ENCODE measurements around the gene RNF213.

The RNF213 gene

DNA sequence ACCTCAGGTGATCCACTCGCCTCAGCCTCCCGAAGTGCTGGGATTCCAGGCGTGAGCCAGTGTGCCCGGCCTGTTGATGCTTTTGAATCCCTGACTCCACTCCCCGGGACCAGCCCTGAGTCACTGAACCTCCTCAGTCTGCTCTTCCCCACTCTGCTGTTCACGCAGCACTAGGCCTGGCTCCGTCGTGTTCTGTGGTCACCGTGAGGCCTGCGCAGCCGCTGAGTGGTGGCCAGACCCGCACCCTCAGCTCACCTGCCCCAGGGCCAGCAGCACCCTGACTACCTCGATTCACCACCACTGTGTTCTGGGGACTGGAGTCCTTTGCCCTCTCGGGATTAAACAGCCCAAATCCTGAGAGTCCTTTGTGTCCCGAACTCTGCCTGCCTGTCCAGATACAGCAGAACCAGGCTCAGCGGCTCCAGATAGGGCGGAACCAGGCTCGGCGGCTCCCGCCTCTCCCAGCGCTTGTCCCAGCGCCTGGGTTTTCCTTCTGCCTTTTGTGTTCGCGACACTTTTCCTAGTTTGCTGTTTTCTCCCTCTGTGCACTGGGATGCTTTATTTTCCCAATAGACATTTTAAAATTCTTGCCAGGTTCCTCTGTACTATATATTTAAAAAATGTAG lies 95.7 kb downstream of the RNF213 start:
- Mint-ChIP-seq H3K27ac (no peak overlapping the region), H3K4me3 (no peak overlapping the region), H3K4me1 (ENCODE audit: low read depth) (no peaks in the 10 kb centered on the region), H3K9me3 (ENCODE audit: low read depth) (no peaks in the 10 kb centered on the region), H3K36me3 (peaks cover 14% of the 10 kb centered on the region), H3K27me3 (no peaks in the 10 kb centered on the region)

DNA sequence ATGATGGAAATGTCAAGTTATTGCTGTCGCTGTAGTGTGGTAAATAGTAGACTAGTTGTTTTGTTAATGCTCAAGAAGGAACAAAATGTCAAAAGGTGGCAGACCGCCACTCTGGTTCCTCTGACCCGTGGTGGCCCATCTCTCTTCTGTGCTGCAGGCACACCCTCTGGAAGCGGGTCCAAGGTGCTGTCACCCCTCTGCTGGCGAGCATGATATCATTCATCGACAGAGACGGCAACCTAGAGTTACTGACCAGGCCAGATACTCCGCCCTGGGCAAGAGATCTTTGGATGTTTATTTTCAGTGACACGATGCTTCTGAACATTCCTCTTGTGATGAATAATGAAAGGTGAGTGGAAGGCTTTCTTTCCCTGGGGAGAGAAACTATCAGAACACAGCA lies 97.5 kb downstream of the RNF213 start:
- Mint-ChIP-seq H3K4me3 (no peak overlapping the region), H3K27me3 (no peaks in the 10 kb centered on the region), H3K9me3 (ENCODE audit: low read depth) (no peaks in the 10 kb centered on the region), H3K36me3 (peaks cover 21% of the 10 kb centered on the region), H3K27ac (peak overlapping the region; percentile 46), H3K4me1 (ENCODE audit: low read depth) (no peaks in the 10 kb centered on the region)

DNA sequence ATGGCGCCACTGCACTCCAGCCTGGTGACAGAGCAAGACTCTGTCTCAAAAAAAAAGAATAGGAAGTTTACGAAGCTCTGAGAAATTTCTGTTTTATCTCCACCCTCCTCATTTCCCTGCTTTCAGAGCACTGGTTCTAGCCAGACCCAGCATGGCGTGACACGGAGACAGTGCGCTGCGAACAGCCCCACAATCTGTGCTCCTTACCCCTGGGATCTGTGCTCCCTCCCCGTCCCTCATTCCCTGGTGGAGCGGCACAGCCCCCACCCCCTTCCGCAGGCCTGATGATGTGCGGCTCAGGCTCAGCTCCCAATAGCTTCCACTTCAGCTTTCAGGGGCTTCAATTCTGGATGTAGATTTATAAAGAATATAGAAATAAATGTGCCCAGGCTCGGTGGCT lies 98.2 kb downstream of the RNF213 start:
- Mint-ChIP-seq H3K9me3 (ENCODE audit: low read depth) (no peaks in the 10 kb centered on the region), H3K4me3 (no peak overlapping the region), H3K4me1 (ENCODE audit: low read depth) (no peaks in the 10 kb centered on the region), H3K27me3 (no peaks in the 10 kb centered on the region), H3K36me3 (peaks cover 21% of the 10 kb centered on the region), H3K27ac (no peak overlapping the region)

DNA sequence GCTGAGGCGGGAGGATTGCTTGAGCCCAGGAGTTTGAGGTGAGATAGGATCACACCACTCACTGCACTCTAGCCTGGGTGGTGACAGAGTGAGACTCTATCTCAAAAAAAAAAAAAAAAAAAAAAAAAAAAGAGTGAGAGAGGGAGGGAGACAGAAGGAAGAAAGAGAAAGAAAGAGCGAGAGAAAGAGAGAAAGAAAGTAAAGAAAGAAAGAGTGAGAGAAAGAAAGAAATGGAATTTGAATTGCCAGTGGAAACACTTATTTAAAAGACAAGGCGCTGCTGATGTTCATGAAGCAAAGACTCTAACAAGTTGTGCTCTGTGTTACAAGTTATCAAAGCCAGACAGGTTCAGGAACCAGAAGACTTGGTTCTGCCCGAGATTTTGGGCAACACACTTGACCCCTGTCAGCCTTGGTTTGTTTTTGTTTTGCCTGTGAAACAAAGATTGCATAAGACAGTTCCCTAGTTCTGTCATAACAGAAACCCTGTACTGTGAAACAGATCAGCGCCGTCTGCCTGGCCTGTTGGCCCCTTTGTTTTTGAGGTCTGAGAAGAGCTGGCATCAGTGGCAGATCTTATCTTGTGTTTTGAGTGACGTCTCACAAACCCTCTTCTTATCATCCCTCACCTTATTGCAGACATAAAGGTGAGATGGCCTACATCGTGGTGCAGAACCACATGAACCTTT lies 98.9 kb downstream of the RNF213 start:
- H3K27ac Mint-ChIP-seq = no peak overlapping the region
- no peaks in the 10 kb centered on the region for H3K27me3 Mint-ChIP-seq
- no peak overlapping the region for H3K4me3 Mint-ChIP-seq
- H3K4me1 Mint-ChIP-seq (ENCODE audit: low read depth) = no peaks in the 10 kb centered on the region
- H3K9me3 Mint-ChIP-seq (ENCODE audit: low read depth) = no peaks in the 10 kb centered on the region
- peaks cover 21% of the 10 kb centered on the region for H3K36me3 Mint-ChIP-seq

DNA sequence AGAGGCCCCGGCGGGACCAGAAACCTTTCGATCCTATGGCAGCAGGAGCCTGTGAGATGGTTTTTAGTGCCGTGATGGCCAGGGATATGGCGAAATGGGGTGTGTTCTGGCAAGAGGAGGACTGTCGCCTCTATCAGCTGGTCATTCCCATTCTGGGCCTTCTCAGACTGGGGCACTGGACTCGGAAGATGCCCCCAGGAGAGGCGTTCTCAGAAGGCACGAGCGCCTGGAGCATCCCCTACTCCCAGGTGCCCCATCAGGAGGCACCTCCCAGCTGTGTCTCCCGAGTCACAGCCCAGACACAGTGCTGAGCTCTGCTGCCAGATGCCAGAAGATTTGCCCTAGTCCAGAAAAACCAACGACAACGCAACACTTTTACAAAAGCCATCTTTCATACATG lies 99.7 kb downstream of the RNF213 start:
- Mint-ChIP-seq H3K27me3 (no peaks in the 10 kb centered on the region), H3K36me3 (peaks cover 21% of the 10 kb centered on the region), H3K4me3 (no peak overlapping the region), H3K9me3 (ENCODE audit: low read depth) (no peaks in the 10 kb centered on the region), H3K27ac (no peak overlapping the region), H3K4me1 (ENCODE audit: low read depth) (no peaks in the 10 kb centered on the region)

DNA sequence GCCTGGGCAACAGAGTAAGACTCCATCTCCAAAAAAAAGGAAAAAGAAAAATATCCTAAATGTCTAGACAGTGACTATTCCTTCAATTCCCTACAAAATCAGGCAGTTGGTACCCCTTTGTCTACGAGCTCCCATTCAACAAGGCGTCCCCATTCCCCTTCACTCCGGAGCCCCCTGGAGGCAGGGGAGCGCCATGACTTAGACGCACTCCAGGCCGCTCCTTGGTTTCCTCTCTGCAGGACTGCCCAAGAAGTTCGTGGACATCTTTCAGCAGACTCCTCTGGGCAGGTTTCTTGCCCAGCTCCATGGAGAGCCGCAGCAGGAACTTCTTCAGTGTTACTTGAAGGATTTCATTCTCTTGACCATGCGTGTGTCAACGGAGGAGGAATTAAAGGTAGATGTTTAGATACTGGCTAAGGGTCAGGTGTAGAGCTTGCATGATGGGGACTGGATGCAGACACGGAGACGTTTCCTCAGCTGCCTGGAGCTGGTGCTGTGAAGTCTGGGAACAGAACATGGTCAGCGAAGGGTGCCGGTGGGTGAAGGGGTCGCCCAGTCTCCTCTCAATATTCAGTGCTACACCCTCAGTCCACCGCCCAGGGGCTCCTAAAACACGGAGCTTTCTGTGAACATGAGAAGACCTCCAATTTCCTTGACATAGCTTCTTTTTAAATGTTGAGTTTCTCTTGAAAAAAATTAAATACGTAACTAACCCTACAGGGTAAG lies 101.0 kb downstream of the RNF213 start:
- H3K36me3 Mint-ChIP-seq = peaks cover 21% of the 10 kb centered on the region
- no peaks in the 10 kb centered on the region for H3K27me3 Mint-ChIP-seq
- H3K4me1 Mint-ChIP-seq (ENCODE audit: low read depth) = no peaks in the 10 kb centered on the region
- H3K9me3 Mint-ChIP-seq (ENCODE audit: low read depth) = no peaks in the 10 kb centered on the region
- no peak overlapping the region for H3K27ac Mint-ChIP-seq
- no peak overlapping the region for H3K4me3 Mint-ChIP-seq

DNA sequence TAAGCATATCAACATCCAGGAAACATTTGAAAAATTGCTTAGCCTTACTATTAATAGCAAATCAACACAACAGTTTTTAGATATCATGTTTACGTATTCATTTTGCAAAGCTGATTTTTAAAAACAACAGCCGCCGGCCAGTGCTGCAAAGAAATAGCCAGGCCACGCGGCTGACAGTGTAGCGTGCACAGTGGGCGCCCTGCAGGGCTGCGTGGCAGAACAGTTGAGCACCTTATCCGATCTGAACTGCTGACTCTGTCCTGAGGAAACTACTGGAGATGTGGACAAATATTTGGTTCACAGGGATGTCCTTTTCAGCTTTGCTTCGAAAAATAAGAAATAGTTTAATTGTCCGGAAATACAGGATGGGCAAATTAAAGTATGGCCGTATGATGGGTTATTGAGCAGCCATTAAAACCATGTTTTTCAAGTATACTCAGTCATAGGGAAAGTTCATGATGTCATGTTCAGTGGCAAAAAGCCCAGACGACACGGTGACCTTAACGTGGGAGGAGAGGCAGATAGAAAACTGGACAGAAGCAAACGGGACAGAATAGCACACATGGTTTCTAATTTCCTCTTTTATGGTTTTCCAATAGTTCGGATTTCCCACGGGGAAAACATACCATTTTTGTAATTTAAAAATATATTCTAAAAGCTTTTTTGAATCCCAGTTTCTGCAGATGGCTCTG lies 101.9 kb downstream of the RNF213 start:
- peak overlapping the region; percentile 50 for H3K27ac Mint-ChIP-seq
- peaks cover 21% of the 10 kb centered on the region for H3K36me3 Mint-ChIP-seq
- no peaks in the 10 kb centered on the region for H3K4me1 Mint-ChIP-seq (ENCODE audit: low read depth)
- H3K27me3 Mint-ChIP-seq = no peaks in the 10 kb centered on the region
- H3K4me3 Mint-ChIP-seq = no peak overlapping the region
- no peaks in the 10 kb centered on the region for H3K9me3 Mint-ChIP-seq (ENCODE audit: low read depth)

DNA sequence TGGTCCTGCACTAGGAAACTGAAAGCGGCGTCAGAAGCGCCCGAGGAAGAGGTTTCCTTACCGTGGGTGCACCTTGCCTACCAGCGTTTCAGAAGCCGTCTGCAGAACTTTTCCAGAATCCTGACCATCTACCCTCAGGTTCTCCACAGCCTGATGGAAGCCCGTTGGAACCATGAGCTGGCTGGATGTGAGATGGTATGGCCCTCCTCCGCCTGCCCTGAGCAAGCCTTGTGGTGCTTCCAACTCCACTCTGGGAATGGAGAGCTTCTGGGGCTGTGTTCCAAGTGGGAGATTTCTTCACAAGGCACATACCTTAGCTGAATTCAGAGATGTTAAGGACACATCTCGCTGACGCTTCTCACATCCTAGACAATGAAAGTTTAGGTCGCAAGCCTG lies 102.5 kb downstream of the RNF213 start:
- no peak overlapping the region for H3K27ac Mint-ChIP-seq
- no peaks in the 10 kb centered on the region for H3K4me1 Mint-ChIP-seq (ENCODE audit: low read depth)
- peaks cover 19% of the 10 kb centered on the region for H3K36me3 Mint-ChIP-seq
- H3K4me3 Mint-ChIP-seq = no peak overlapping the region
- no peaks in the 10 kb centered on the region for H3K27me3 Mint-ChIP-seq
- no peaks in the 10 kb centered on the region for H3K9me3 Mint-ChIP-seq (ENCODE audit: low read depth)

DNA sequence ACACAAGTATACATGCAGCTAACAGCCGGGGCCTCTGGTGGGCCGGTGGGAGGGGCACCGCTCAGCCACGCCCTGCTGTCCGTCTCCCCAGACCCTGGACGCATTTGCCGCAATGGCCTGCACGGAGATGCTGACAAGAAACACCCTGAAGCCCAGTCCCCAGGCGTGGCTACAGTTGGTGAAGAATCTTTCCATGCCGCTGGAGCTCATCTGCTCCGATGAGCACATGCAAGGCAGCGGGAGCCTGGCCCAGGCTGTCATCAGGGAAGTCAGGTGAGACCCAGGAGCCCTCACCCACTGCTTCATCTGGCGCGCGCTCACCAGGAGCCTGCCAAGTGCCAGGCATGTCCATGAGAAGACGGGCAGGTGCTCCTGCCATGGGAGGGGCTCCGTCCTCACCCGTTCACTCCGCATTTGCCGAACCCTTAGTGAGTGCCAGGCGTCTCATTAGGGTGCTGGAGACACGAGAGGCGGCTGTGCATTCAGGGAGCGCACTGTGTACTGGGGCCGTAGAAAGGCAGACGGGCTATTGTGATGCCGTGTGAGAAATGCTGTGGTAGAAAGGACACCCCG lies 103.0 kb downstream of the RNF213 start:
- Mint-ChIP-seq H3K4me3 (no peak overlapping the region), H3K36me3 (peaks cover 18% of the 10 kb centered on the region), H3K9me3 (ENCODE audit: low read depth) (no peaks in the 10 kb centered on the region), H3K4me1 (ENCODE audit: low read depth) (no peaks in the 10 kb centered on the region), H3K27me3 (no peaks in the 10 kb centered on the region), H3K27ac (no peak overlapping the region)

DNA sequence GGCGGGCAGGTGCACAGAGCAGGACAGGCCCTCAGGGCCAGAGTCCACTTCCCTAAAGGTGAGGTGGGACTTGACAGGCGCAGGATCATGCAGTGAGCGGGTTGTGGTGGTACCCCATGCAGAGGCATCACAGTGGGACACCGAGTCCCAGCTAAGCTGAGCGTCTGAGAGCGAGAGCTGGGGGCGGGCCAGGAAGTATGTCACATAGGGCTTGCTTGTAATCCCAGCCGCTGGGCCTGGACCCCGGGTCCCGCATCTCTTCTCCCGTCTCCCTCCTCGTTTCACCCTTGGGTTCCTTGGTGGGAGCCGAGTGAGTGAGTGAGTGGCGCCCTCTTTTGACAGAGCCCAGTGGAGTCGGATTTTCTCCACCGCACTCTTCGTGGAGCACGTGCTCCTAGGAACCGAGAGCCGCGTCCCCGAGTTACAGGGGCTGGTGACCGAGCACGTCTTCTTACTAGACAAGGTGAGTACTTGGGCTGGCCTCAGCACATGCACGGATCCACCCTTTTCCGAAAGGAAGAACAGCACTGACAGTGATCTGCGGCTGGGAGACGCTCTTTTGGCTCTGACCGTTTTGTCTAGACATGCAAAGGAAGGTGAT lies 103.5 kb downstream of the RNF213 start:
- H3K27me3 Mint-ChIP-seq = no peaks in the 10 kb centered on the region
- H3K4me3 Mint-ChIP-seq = no peak overlapping the region
- H3K27ac Mint-ChIP-seq = peak overlapping the region; percentile 61
- no peaks in the 10 kb centered on the region for H3K4me1 Mint-ChIP-seq (ENCODE audit: low read depth)
- peaks cover 18% of the 10 kb centered on the region for H3K36me3 Mint-ChIP-seq
- H3K9me3 Mint-ChIP-seq (ENCODE audit: low read depth) = no peaks in the 10 kb centered on the region

DNA sequence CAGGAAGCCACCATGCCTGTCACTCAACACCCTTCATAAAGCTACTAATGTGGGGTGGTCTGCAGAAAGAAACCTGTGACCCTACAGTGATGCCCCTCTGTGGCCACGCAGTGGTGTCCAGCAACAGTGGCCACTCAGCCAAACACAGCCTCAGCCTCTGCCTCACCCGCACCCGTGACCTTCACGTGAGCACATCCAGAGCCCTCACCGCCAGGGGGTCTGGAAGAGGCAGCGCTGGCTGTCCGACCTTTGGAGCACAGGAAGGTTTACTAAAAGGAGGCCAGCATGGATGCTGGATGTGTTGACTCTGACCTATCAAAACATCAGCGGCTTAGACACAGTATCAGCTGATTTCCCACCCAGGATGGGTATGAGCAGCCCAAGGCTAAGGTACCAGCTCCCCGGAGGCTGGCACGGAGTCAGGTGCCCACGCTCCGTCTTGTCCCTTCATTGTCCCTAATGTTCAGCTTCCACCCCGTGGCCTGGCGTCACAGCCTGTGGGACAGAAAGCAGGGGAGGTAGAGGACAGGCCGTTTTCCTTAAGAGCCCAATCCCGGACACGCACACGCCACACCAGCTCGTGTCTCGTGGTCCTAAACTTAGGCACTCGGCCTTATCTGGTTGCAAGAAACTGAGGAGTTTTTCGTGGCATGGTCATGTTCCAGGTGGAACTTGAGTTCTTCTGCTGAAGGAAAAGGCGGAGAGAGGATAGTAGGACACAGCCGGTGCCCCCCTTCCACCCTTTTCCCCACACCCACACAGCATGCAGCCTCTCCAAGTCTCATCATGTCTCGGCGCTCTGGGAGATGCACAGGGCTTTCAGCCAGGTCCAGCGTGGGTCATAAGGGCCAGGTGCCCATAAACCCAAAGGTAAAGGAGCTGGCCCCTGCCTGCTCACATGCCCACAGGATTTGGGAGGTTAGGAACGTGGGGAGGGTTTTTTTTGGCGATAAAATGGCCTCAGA lies 104.6 kb downstream of the RNF213 start:
- Mint-ChIP-seq H3K4me3 (no peak overlapping the region), H3K4me1 (ENCODE audit: low read depth) (no peaks in the 10 kb centered on the region), H3K27ac (no peak overlapping the region), H3K9me3 (ENCODE audit: low read depth) (no peaks in the 10 kb centered on the region), H3K27me3 (no peaks in the 10 kb centered on the region), H3K36me3 (peaks cover 15% of the 10 kb centered on the region)

DNA sequence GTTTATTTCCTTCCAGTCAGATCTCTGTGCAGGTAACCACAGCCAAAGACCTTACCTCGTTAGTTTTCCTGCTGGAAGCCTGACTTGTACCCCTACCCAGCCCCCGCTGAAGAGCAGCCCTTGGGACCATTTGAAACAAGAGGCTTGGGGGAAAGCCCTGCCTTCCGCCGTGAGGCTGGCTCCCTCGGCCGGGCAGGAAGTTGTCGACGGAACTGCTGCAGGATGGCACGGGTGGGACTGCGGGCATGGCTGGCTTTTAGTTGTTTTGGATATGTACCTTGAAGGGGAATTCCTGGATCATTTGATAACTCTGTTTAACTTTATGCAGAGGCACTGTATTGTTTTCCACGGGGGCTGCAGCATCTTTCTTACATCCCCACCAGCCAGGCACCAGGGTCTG lies 105.3 kb downstream of the RNF213 start:
- H3K36me3 Mint-ChIP-seq = peaks cover 9% of the 10 kb centered on the region
- no peaks in the 10 kb centered on the region for H3K9me3 Mint-ChIP-seq (ENCODE audit: low read depth)
- no peaks in the 10 kb centered on the region for H3K4me1 Mint-ChIP-seq (ENCODE audit: low read depth)
- no peak overlapping the region for H3K27ac Mint-ChIP-seq
- H3K4me3 Mint-ChIP-seq = no peak overlapping the region
- H3K27me3 Mint-ChIP-seq = no peaks in the 10 kb centered on the region

DNA sequence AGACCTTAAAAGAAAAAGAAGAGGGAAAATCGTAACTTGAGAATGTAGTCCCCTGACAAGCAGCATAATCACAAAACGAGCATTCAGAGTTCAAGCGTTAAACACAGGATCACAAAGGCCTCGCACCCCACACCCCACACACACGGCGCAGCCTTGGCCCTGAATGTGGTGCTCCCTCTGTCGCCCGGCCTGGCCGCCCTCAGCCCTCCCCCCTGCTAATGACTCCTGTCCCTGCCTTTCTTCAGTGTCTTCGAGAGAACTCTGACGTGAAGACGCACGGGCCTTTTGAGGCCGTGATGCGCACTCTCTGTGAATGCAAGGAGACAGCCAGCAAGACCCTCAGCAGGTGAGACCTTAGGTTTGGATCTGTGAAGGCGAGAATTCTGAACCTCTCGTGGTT lies 106.9 kb downstream of the RNF213 start:
- Mint-ChIP-seq H3K4me3 (no peak overlapping the region), H3K4me1 (ENCODE audit: low read depth) (no peaks in the 10 kb centered on the region), H3K27me3 (no peaks in the 10 kb centered on the region), H3K27ac (no peak overlapping the region), H3K9me3 (ENCODE audit: low read depth) (no peaks in the 10 kb centered on the region), H3K36me3 (peaks cover 5% of the 10 kb centered on the region)

DNA sequence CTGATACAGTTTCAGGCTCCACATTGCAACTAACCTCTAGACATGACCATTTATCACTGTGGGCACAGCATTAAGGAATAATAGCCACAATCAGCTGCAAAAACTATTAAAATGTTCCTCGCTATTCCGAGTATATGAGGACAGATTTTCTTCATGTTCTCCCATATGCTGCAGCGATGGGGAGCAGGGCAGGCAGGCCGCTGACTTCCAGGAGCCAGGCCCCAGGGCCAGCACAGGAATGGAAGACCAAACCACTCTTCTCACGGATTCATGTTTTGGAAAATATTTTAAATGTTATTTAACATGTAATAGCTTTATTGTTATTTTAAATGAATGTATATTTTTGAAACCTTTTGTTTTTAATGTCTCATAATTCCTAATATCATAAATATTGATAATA lies 110.5 kb downstream of the RNF213 start:
- Mint-ChIP-seq H3K27ac (no peak overlapping the region), H3K36me3 (peaks cover 7% of the 10 kb centered on the region), H3K9me3 (ENCODE audit: low read depth) (no peaks in the 10 kb centered on the region), H3K4me1 (ENCODE audit: low read depth) (no peaks in the 10 kb centered on the region), H3K27me3 (no peaks in the 10 kb centered on the region), H3K4me3 (no peak overlapping the region)
